ENCODE measurements around the gene RALBP1. TPM values are rescaled to one million over a fixed set of nuclear protein-coding genes. Genes with fewer than 3 reads are reported as not detected.

Gene RALBP1
- total RNA-seq, 2 donors from 2014 or later: 22.1 to 29.6 TPM

- 96 to 98% methylated on average over 6 of the region's 6 CpGs for WGBS, 2 donors
- TF ChIP-seq POLR2A (IDR thresholded peaks at IDR 0.05) (no peak), CTCF (IDR thresholded peaks at IDR 0.05) (no peak)
- Histone ChIP-seq H3K4me1 (no peaks in the 10 kb centered on the region), H3K36me3 (replicated peaks in 1 of 2; ENCODE audit: insufficient read depth in 1 of 2, low read depth in 2 of 2) (peaks cover 0 to 7% of the 10 kb centered on the region in 2 donors), H3K27me3 (no peaks in the 10 kb centered on the region), H3K9me3 (no peaks in the 10 kb centered on the region), H3K4me3 (no peak overlapping the region), H3K27ac (no peak overlapping the region)
- no peak for DNase-seq
- intact Hi-C loops (cut with DNase I): no loop called here
- ATAC-seq: no peak
Observed at GRCh38 chr18:9522952-9523351, 47.6 kb downstream of the RALBP1 start.

GRCh38 chr18:9526458-9526857 lies 51.1 kb downstream of the RALBP1 start:
- TF ChIP-seq CTCF (IDR thresholded peaks at IDR 0.05) (no peak), POLR2A (IDR thresholded peaks at IDR 0.05) (no peak)
- intact Hi-C loops (cut with DNase I): no loop called here
- H3K36me3 ChIP-seq (replicated peaks in 1 of 2; ENCODE audit: insufficient read depth in 1 of 2, low read depth in 2 of 2): peaks cover 0 to 7% of the 10 kb centered on the region in 2 donors
- DNase-seq (no peak), ATAC-seq (no peak)
- no peak overlapping the region for H3K4me3 ChIP-seq
- no peaks in the 10 kb centered on the region for H3K4me1 ChIP-seq
- no peaks in the 10 kb centered on the region for H3K9me3 ChIP-seq
- H3K27ac ChIP-seq: no peak overlapping the region
- H3K27me3 ChIP-seq: no peaks in the 10 kb centered on the region

GRCh38 chr18:9530226-9531009 lies 55.1 kb downstream of the RALBP1 start:
- 86 to 87% methylated on average over 6 of the region's 6 CpGs for WGBS, 2 donors

GRCh38 chr18:9531791-9532410 lies 56.6 kb downstream of the RALBP1 start:
- Histone ChIP-seq H3K9me3 (no peaks in the 10 kb centered on the region), H3K27ac (no peak overlapping the region), H3K4me1 (no peaks in the 10 kb centered on the region), H3K36me3 (replicated peaks in 1 of 2; ENCODE audit: insufficient read depth in 1 of 2, low read depth in 2 of 2) (peaks cover 0 to 10% of the 10 kb centered on the region in 2 donors), H3K27me3 (no peaks in the 10 kb centered on the region), H3K4me3 (no peak overlapping the region)
- WGBS, 2 donors: 84 to 85% methylated on average over 7 of the region's 7 CpGs
- no peak for ATAC-seq
- intact Hi-C loops (cut with DNase I): no loop called here
- TF ChIP-seq POLR2A (IDR thresholded peaks at IDR 0.05): no peak
- no peak for TF ChIP-seq CTCF (IDR thresholded peaks at IDR 0.05)
- DNase-seq: no peak

More at GRCh38 chr18:9530226-9531009, 55.1 kb downstream of the RALBP1 start:
- H3K9me3 ChIP-seq: no peaks in the 10 kb centered on the region
- H3K36me3 ChIP-seq (replicated peaks in 1 of 2; ENCODE audit: insufficient read depth in 1 of 2, low read depth in 2 of 2): peaks cover 0 to 9% of the 10 kb centered on the region in 2 donors
- no peaks in the 10 kb centered on the region for H3K4me1 ChIP-seq
- H3K27ac ChIP-seq: no peak overlapping the region
- no peak for ATAC-seq
- TF ChIP-seq POLR2A (IDR thresholded peaks at IDR 0.05): no peak
- TF ChIP-seq CTCF (IDR thresholded peaks at IDR 0.05): no peak
- intact Hi-C loops (cut with DNase I): no loop called here
- no peak for DNase-seq
- H3K27me3 ChIP-seq: no peaks in the 10 kb centered on the region
- no peak overlapping the region for H3K4me3 ChIP-seq

All from body of pancreas (tissue), 4 donors.